HT1080 (cell line): ENCODE results near the gene MVK. TPM values are rescaled to one million over a fixed set of nuclear protein-coding genes. Genes with fewer than 3 reads are reported as not detected.

Experiments used
- DNase-seq: peaks from one replicate; pipeline ENCODE4 v3.0.0-alpha.2; 2015; ENCODE audit warnings: low read depth
- polyA plus RNA-seq, 2 experiments: library from polyadenylated mRNA; depleted of rRNA; stranded (reverse); fragments of >200 nt; gene quantifications; 2 replicates each; pipeline ENCODE4 v1.2.3, GENCODE V29; 2015
- total RNA-seq: library from RNA; depleted of rRNA; stranded (reverse); fragments of >200 nt; shearing (Covaris generic); gene quantifications from 2 replicates; pipeline ENCODE4 v1.2.3, GENCODE V29; 2014; rRNA removed

The MVK gene
- total RNA-seq = 52.5 and 62.2 TPM in 2 replicates
- polyA plus RNA-seq (2015; cell fraction: cytosol; rRNA removed) = 20.2 and 23.3 TPM in 2 replicates
- 20.5 and 23.8 TPM in 2 replicates for polyA plus RNA-seq (2015; cell fraction: nucleus; rRNA removed)

- DNase-seq = peak; percentile 99
These were observed at the start of gene MVK, which contains the start of gene MMAB for GRCh38 chr12:109573029-109573913. TSS of gene MVK (plus strand) at chr12:109573794. CDS start at chr12:109574823, 1,029 bp downstream. TSS of gene MMAB (minus strand) at chr12:109573504. CDS start at chr12:109573480, 24 bp downstream.

- no peak for DNase-seq
These were observed 48.9 kb upstream of the MVK start for GRCh38 chr12:109524466-109525278.

GRCh38 chr12:109525279-109525585, 48.4 kb upstream of the MVK start:
- DNase-seq = no peak

GRCh38 chr12:109527489-109528123, 46.0 kb upstream of the MVK start:
- DNase-seq = no peak

DNA sequence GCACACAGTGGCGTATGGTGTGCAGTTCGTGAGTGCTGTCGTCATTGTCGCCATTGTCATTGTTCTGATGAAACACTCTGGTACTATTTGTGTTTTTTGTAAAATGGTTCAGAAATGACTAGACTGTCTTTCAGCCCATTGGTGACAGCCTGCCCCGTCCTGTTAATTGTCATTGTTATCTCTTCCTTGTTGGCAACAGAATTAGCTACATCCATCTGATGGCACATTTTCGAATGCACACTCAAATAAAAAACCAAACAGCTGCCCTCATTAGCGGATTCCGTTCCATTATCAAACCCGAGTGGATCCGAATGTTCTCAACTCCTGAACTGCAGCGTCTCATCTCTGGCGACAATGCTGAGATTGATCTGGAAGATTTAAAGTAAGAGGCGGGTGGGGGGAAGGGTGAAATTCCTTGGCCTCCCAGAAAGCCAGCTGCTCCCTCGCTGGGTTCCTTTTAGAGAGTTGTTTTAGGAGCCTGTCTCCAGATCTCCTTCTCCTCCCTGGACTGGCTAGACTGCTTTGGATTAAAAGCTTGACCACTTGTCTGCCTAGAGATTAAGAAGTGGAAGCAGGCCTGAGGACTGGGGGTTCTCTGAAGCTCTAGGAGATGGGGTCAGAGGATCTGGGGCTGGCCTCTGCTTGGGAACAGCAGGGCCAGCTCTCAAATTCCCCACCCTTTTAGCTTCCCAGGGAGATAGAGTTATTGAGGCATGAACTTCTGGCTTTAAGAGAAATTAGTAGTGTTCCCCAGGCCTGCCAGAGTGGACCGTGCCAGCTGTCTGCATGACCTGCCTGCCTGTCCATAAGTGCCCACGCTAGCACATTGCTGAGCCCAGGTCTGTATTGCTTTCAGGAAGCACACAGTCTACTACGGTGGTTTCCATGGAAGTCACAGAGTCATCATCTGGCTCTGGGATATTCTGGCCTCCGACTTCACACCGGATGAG, 43.6 kb upstream of the MVK start:
- DNase-seq = no peak

DNA sequence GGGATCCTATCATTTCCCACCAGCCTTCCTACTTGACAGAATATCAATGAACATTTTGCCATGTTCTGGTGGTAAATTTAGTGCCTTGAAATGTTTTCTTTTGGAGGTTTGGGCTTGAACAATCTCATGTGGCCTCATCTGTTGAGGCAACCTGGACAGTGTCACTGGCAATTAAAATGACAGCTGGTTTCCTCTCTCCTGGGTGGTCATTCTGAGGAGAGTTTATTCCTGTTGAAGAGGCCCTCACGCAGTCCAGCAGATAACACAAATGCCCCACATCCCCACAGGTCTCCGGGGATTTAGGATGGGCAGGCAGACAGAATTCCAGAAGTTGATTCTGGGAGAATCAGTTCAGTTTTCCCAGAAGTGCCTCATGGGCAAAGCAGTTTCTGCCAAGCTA, 42.2 kb upstream of the MVK start:
- DNase-seq = no peak

- DNase-seq = no peak
These were observed 40.7 kb upstream of the MVK start for GRCh38 chr12:109532721-109533486.

DNA sequence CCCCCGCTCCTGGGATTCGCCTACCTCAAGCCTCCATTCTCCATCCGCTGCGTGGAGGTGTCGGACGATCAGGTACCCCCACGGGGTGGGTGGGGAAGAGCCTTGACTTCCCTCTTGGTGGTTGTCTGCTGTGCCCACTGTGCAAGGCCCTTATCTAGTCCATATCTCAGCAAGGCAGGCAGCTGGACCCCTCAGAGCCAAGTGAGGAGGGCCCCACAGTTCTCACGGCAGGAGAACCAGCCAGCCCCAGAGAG, 40.2 kb upstream of the MVK start:
- DNase-seq = no peak

- no peak for DNase-seq
These were observed 39.1 kb upstream of the MVK start for GRCh38 chr12:109534456-109534855.

GRCh38 chr12:109535231-109535862, 38.2 kb upstream of the MVK start:
- no peak for DNase-seq

DNA sequence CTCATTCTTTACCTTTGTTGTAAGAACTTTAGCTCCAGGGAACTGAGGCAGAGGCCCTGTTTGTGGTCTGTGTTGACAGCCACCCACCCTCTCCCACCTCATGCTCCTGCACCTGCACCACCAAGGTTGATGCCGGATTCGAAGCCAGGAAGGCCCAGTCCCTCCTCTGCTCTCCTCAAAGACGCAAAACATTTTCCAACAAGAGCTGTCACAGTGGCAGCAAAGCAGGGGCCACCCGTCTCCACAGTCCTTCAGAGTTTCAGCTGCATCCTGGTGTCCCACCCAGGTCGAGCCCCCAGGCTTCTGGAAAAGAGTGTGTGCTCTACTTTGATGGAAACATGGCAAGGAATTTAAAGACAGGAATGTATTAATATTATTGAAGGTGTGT, 37.7 kb upstream of the MVK start:
- no peak for DNase-seq

DNA sequence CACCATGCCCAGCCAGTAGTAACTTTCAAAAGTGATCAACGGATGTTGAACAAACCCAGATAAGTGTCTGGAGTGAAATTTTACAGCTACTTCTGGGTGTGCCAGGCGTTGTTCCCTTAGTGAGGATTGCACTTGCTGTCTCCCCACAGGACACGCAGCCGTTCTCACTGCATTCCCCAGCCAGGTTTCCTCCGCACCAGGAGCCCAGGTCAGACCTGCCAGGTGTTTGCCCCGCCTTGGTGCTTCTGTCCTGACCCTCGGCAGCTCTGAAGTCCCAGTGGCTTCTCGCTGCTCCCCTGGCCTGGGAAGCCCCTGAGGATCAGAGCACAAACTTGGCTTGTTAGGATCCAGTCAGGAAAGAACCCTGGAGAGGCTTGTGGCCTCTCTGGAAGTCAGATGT, 36.5 kb upstream of the MVK start:
- DNase-seq = no peak

- DNase-seq = no peak
These were observed 35.3 kb upstream of the MVK start for GRCh38 chr12:109538191-109538863.

DNA sequence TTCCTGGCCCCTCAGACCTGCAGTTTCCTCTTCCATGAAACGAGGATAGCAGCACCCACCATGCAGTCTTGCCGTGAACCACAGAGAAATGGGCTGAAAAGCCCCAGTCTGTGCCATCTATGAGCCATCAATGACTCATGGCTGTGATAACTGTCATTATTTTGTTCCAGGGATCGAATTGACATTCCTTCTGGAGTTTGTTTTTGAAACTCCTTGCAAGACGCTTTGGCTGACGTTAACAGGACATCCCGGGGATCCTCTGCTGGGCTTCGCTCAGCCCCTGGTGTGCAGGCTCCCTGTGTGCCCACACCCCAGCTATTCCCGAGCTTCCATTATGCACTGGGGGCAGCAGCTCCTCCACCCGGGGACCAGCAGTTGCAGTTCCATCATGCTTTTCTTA, 34.1 kb upstream of the MVK start:
- DNase-seq = peak; percentile 86

DNA sequence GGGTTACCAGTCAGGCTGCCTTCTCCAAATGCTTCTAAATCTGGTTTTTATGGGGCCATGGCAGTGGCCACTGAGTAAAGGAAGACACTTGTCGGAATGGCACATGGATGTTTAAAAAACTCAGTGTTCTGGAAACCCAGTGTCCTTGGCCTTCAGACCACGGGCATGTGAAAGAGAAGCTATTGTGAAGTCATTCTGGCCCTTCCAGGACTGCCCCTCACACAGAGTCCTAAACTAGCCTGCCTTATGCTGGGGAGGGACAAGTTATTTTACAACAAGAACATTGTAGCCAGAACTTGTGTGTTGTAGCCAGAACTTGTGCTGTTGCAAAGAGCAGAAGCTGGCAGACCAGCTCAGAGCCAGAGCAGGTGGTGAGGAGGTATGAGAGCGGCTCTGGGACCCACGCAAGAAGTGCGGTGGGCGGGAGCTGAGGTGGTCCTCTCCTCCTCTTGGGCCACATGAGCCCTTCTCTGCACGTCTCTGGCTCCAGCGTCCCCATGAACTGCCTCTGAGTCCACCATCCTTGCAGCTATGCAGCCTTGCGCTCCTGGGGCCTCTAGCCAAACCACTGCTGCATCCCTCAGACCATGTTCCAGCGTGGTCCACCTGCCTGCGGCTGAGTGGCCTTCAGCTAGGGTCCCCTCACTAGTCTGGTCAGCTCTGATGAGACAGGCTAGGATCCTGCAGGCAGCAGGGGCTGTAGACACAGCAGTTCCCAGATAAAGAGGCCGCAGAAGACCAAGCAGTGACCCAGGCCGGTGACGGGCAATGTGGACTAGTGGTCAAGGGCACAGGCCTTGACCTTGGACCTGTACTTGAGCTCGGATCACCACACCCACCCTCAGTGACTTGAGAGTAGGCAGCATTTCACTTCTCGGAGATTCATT, 32.8 kb upstream of the MVK start:
- no peak for DNase-seq

DNA sequence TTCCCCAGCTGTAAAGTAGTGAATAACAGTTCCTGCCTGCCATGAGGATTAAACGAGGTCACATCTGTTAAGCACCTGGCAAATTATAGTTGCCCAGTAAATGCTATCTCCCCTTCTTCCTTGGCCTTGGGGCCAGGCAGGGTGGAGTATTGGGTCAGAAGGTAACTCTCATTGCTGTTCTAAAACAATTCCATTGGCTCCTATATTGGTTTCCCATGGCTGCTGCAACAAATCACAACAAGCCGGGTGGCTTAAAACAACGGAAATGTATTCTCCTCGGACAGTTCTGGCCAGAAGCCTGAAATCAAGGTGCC, 32.2 kb upstream of the MVK start:
- DNase-seq = no peak

- DNase-seq = peak; percentile 90
These were observed 31.6 kb upstream of the MVK start for GRCh38 chr12:109542014-109542413.

DNA sequence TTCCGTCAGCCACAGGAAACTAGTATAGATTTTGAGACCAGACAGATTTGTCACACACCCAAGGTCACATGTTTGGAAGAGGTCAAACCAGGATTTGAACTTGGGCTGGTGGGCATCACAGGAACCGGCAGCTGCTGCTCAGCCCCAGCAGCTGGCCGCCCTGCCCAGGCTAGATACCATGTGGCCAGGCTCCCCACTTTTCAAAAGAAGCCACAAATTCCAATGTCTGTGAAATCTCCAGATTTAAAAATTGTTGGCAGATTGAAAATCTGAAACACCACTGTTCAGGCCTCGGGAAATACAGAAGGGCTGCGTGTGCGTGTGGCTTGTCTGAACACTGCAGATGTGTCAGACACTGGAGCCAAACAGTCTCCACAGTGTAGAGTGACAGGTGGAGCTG, 30.7 kb upstream of the MVK start:
- DNase-seq = no peak
